Skeletal muscle satellite cell (primary cell): Measurements from ENCODE around the gene ESPL1.

Source experiments
- H3K27me3 ChIP-seq: 2 replicates; pipeline ENCODE4 v1.7.0; 2013; ENCODE audit warnings: low read length; ENCODE audit not compliant: control insufficient read depth, insufficient read depth
- H3K36me3 ChIP-seq: 2 replicates; pipeline ENCODE4 v1.7.0; 2013; ENCODE audit warnings: mild to moderate bottlenecking, control low read depth, low read length; ENCODE audit not compliant: insufficient read depth
- H3K4me1 ChIP-seq: 2 replicates; pipeline ENCODE4 v1.7.0; 2013; ENCODE audit warnings: low read length; ENCODE audit not compliant: control insufficient read depth, insufficient read depth
- H3K4me2 ChIP-seq: 2 replicates; pipeline ENCODE4 v1.7.0; 2013; ENCODE audit warnings: mild to moderate bottlenecking, low read length
- H3K4me3 ChIP-seq: 2 replicates; pipeline ENCODE4 v1.7.0; 2013; ENCODE audit warnings: low read length
- H3K9ac ChIP-seq: 2 replicates; pipeline ENCODE4 v1.7.0; 2013; ENCODE audit warnings: mild to moderate bottlenecking, low read depth, low read length, moderate library complexity
- H3K9me3 ChIP-seq: replicated peaks from 2 replicates; pipeline ENCODE4 v1.7.0; 2013; ENCODE audit warnings: mild to moderate bottlenecking, control low read depth, low read length

Gene ESPL1

DNA sequence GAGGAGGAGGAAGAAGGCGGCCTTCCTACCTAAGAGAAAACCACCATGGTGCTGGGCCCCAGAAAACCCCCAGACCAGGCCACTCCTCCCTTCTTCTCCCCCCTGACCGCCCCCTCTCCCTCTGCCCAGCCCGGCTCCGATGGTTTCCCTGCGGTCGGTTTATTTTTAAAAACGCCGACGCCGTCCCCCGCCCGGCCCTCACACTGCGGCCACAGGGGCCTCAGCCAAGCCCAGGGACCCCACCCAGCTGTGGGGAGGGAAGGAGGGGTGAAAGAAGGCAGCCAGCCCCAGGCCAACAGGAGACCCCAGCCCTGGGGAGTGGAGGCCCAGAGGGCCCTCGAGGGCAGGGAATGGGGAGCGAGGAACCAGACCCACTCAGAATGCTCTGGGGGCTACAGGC, 64.6 kb downstream of the ESPL1 start:
- H3K4me1 ChIP-seq = no peaks in the 10 kb centered on the region
- no peaks in the 10 kb centered on the region for H3K9me3 ChIP-seq
- H3K36me3 ChIP-seq = no peaks in the 10 kb centered on the region
- H3K9ac ChIP-seq = no peak overlapping the region
- peaks cover 60% of the 10 kb centered on the region for H3K27me3 ChIP-seq
- H3K4me2 ChIP-seq = no peak overlapping the region
- H3K4me3 ChIP-seq = no peak overlapping the region

DNA sequence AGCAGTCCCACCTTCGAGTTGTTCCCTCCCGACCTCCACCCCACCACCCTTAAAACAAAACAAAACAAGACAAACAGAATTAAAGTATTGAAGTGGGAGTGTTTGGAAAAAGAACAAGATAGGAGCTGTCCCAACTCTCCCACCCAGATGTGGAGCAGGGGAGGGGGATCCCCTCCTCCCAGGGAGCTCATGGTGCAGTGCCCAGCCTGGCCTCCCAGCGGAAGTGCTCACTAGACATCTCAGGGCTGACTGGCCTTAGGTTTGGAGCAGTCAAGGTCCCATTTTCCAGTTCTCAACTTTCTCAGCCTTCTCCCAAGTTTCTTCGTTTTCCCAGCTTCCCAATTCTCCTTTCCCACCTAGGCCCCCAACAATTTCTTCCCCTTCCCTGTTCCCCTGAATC, 65.2 kb downstream of the ESPL1 start:
- H3K9ac ChIP-seq = no peak overlapping the region
- H3K36me3 ChIP-seq = no peaks in the 10 kb centered on the region
- no peaks in the 10 kb centered on the region for H3K9me3 ChIP-seq
- H3K27me3 ChIP-seq = peaks cover 66% of the 10 kb centered on the region
- H3K4me3 ChIP-seq = no peak overlapping the region
- no peak overlapping the region for H3K4me2 ChIP-seq
- no peaks in the 10 kb centered on the region for H3K4me1 ChIP-seq

DNA sequence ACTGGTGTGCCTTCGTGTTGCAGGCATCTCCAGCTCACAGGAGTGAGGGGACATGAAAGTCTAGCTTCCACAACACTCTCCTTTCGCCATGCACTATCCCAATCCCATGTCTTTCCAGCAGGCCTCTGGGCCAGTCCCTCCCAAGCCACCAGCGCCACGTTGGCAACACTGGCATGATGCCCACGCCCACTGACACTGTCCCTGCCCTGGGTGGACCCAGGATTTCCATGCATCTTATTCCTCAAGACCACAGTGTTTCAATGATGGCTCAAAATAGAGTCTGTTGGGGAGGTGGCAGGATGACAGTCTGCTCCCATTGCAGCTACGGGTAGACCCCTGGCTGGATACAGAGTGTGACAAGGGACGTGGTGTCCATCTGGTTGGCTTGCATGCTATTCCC, 65.7 kb downstream of the ESPL1 start:
- no peak overlapping the region for H3K4me3 ChIP-seq
- peaks cover 71% of the 10 kb centered on the region for H3K27me3 ChIP-seq
- no peak overlapping the region for H3K4me2 ChIP-seq
- H3K9me3 ChIP-seq = no peaks in the 10 kb centered on the region
- no peaks in the 10 kb centered on the region for H3K36me3 ChIP-seq
- no peaks in the 10 kb centered on the region for H3K4me1 ChIP-seq
- H3K9ac ChIP-seq = no peak overlapping the region

DNA sequence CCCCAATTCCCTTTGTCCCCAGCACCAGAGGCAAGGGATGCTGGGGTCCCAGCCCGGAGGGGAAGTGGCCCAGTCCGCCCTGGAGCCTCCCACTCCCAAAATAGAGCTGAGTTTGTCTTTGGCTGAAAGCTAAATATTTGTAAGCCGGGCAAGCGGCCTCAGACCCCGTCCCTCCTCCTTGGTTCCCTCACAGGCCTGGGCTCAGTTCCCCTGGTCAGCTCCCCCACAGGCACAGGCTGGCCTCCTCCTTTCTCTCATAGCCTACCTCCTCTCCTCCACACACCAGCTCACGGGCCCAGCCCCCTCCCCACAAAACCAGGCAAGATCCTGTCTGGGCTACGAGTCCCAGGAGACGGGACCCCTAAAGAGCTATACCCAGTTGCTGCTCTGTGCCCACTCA, 66.7 kb downstream of the ESPL1 start:
- Histone ChIP-seq H3K36me3 (no peaks in the 10 kb centered on the region), H3K4me3 (no peak overlapping the region), H3K9ac (no peak overlapping the region), H3K4me1 (no peaks in the 10 kb centered on the region), H3K4me2 (no peak overlapping the region), H3K27me3 (peaks cover 76% of the 10 kb centered on the region), H3K9me3 (no peaks in the 10 kb centered on the region)

DNA sequence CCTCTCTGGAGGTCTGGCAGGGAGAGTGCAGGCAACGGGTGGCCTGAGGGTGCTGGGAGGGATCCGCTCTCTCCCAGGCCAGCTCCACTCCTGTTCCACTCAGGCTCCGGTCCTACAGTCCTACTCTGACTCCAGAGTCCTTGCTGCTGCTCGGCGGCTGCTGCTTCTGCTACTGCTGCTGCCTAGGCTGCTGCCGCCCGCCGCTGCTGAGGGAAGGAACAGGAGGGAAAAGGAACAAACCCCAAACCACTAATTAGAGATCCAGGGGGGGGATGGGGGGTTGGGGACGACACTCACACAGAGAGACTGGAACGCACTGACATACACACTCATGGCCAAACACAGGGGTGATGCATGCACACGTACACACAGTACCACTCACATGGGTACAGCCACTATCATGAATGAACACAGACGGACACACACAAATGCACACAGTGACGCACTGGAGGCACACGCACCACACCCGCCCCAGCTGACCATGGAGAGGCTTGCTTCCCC, 68.1 kb downstream of the ESPL1 start, which contains the start of gene SP7:
Gene SP7 (minus strand): TSS at position 174 of the 501 bp plus-strand sequence. CDS start 708 bp downstream, outside the sequence.
- Histone ChIP-seq H3K9ac (no peak within 1 kb of the TSS), H3K9me3 (no peaks in the 10 kb centered on the region), H3K4me2 (no peak within 1 kb of the TSS), H3K4me1 (no peaks in the 10 kb centered on the region), H3K27me3 (peaks cover 80% of the 10 kb centered on the region), H3K36me3 (no peaks in the 10 kb centered on the region), H3K4me3 (no peak within 1 kb of the TSS)

DNA sequence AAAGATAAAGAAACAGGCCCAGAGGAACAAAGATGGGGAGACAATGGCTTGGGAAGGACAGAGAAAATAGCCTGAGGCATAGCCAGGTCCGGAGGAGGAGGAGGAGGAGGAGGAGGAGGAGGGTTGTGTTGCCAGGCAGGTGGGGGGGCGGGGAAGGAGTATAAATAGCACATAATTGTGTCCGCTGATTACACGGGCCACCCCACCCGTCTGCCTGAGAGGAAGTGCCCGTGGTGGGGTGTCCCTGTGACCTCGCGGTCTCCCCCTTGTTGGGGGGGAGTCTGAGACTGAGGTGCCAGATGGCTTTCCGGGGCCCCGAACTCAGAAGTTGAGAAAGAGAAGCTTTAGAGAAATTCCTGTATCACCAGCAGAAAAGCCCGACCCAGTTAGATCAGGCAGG, 69.9 kb downstream of the ESPL1 start:
- Histone ChIP-seq H3K27me3 (peaks cover 76% of the 10 kb centered on the region), H3K9me3 (no peaks in the 10 kb centered on the region), H3K36me3 (no peaks in the 10 kb centered on the region), H3K4me3 (no peak overlapping the region), H3K4me1 (no peaks in the 10 kb centered on the region), H3K4me2 (no peak overlapping the region), H3K9ac (no peak overlapping the region)

DNA sequence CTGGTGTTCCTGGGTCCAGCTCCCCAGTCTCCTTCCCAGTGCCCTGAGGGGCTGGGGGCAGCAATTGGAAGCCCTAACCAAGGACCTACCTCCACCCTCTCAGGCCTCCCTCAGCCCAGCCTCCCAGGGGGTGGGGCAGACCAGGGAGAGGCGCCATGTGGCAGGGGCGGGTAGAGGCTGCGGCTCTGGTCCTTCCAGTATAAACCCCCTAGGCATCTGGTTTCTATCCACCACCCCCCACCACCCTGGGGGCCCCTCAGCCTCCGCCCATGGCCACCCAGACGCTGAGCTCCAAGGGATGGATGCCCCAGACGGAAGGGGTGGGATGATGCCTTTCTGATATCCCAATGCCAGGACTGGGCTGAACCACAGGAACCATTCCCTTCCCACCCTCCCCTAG, 70.8 kb downstream of the ESPL1 start:
- Histone ChIP-seq H3K4me2 (no peak overlapping the region), H3K27me3 (peaks cover 69% of the 10 kb centered on the region), H3K36me3 (no peaks in the 10 kb centered on the region), H3K4me1 (no peaks in the 10 kb centered on the region), H3K4me3 (no peak overlapping the region), H3K9me3 (no peaks in the 10 kb centered on the region), H3K9ac (no peak overlapping the region)

DNA sequence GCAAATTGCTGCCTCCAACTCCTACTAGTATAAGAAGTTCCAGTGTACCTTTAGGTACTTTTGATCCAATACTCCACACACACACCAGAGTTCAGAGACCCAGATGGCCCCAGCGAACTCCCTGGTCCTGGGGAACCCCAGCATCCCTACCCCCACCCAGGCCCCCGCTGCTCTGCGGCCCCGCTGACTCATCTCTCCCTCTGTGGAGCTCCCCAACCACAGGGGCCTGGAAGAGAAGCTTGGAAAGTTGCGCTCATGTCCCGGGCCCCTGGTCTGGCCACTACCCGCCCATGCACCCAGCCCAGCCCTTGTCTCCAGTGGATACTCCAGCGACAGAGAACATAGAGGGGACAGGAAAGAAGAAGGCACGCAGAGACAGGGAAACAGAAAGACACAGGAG, 72.3 kb downstream of the ESPL1 start:
- Histone ChIP-seq H3K4me1 (peaks cover 6% of the 10 kb centered on the region), H3K36me3 (no peaks in the 10 kb centered on the region), H3K9me3 (no peaks in the 10 kb centered on the region), H3K27me3 (peaks cover 55% of the 10 kb centered on the region), H3K4me3 (no peak overlapping the region), H3K9ac (no peak overlapping the region), H3K4me2 (no peak overlapping the region)
